PFSK-1 (cell line): ENCODE data around the gene TXNRD3.
A peak's percentile ranks its signal among the peaks of the same experiment; 100 is the strongest.

Source experiments
- FOXP2 ChIP-seq: optimal IDR thresholded peaks from 2 replicates; pipeline ENCODE3; 2011; ENCODE audit warnings: borderline replicate concordance, control low read depth, inconsistent platforms; ENCODE audit not compliant: insufficient read depth; ENCODE audit errors: extremely low read length, extremely low read depth
- POLR2AphosphoS5 ChIP-seq: IDR thresholded peaks from 2 replicates; pipeline ENCODE4 v1.6.1; 2012; ENCODE audit warnings: low read depth, mild to moderate bottlenecking, control low read depth, low read length, moderate library complexity
- SIN3A ChIP-seq: IDR thresholded peaks from 2 replicates; pipeline ENCODE4 v1.6.1; 2012; ENCODE audit warnings: mild to moderate bottlenecking, low read length, moderate library complexity, borderline replicate concordance; ENCODE audit not compliant: insufficient read depth
- TAF1 ChIP-seq: IDR thresholded peaks from 2 replicates; pipeline ENCODE4 v1.6.1; 2012; ENCODE audit warnings: low read length, control low read depth, borderline replicate concordance; ENCODE audit not compliant: insufficient read depth
- TF ChIP-seq, protein P1 (sequence below), 2 experiments: IDR thresholded peaks; 2 replicates each; pipeline versions ENCODE4 v1.6.1 to v1.8.0; 2011 to 2012; ENCODE audit warnings: low read depth in 2 of 2, low read length in 2 of 2, control low read depth in 1 of 2, inconsistent platforms in 1 of 2, mild to moderate bottlenecking in 1 of 2, moderate library complexity in 1 of 2; ENCODE audit not compliant: insufficient read depth in 1 of 2

DNA sequence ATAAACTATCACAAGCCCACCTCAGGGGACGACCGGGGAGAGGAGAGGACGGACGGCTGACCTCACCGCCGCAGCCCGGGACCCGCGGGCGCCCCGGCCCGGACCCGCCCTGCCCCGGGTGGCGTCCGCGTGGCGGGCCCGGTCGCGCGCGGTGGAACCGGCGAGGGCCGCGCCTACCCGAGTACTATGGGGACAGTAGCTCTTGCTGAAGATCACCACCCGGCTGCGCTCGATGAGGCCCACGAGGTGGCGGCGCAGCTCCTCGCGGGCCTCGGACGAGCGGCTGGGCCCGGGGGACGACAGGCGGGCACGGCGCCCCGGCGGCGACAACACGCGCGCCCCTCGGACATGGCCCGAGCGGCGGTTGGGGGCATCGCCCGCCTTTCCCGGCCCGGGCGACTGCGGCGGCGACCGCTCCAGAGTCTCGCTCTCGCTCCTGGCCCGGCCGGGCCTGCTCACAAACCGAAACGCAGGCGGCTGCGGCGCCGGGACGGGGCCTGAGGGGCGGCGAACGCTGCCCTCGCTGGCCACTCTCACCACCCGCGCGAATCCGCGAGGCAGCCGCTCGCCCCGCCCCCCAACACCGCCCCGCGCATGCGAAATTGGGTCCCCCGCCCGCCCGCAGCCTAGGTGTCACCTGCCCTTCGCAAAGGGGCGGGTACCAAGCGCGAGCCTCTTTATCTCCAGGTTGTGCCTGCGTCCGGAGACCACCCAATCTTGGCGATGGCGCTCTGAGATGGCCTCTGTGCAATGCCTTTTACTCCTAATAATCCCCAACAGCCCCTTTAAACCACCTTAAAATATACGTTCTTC is at the start of gene TXNRD3:
- TF ChIP-seq TAF1, result no peak
- TF ChIP-seq, protein P1, sequence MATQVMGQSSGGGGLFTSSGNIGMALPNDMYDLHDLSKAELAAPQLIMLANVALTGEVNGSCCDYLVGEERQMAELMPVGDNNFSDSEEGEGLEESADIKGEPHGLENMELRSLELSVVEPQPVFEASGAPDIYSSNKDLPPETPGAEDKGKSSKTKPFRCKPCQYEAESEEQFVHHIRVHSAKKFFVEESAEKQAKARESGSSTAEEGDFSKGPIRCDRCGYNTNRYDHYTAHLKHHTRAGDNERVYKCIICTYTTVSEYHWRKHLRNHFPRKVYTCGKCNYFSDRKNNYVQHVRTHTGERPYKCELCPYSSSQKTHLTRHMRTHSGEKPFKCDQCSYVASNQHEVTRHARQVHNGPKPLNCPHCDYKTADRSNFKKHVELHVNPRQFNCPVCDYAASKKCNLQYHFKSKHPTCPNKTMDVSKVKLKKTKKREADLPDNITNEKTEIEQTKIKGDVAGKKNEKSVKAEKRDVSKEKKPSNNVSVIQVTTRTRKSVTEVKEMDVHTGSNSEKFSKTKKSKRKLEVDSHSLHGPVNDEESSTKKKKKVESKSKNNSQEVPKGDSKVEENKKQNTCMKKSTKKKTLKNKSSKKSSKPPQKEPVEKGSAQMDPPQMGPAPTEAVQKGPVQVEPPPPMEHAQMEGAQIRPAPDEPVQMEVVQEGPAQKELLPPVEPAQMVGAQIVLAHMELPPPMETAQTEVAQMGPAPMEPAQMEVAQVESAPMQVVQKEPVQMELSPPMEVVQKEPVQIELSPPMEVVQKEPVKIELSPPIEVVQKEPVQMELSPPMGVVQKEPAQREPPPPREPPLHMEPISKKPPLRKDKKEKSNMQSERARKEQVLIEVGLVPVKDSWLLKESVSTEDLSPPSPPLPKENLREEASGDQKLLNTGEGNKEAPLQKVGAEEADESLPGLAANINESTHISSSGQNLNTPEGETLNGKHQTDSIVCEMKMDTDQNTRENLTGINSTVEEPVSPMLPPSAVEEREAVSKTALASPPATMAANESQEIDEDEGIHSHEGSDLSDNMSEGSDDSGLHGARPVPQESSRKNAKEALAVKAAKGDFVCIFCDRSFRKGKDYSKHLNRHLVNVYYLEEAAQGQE (IDR thresholded peaks at IDR 0.05; ENCODE audit: insufficient read depth in 1 of 2, low read depth in 2 of 2, low read length in 2 of 2), result no peak
- peak; percentile 56; the same call in 1 of the 2 replicates for TF ChIP-seq POLR2AphosphoS5
- TF ChIP-seq SIN3A, result no peak
- no peak for TF ChIP-seq FOXP2
